ENCODE data around the gene TXNDC11.

GRCh38 chr16:11636172-11636721 is 106.4 kb downstream of the TXNDC11 start:
- TF ChIP-seq EZH2 (IDR thresholded peaks at IDR 0.05; ENCODE audit: insufficient read depth, poor library complexity, severe bottlenecking), result no peak
- TF ChIP-seq EZH2phosphoT487 (IDR thresholded peaks at IDR 0.05; ENCODE audit: insufficient read depth, low read depth), result no peak

All from GM23248 (cell line).